Measurements from ENCODE around the gene TGFB2. TPM values are rescaled to one million over a fixed set of nuclear protein-coding genes. Genes with fewer than 3 reads are reported as not detected.

Gene TGFB2
- total and polyA plus RNA-seq, 2 experiments from 2014 or later = 0.31 to 1.4 TPM

GRCh38 chr1:218369688-218370511 is 24.8 kb downstream of the TGFB2 start:
- Histone ChIP-seq H3K36me3 (ENCODE audit: insufficient read depth) (no peaks in the 10 kb centered on the region), H3K4me3 (no peak overlapping the region), H3K27ac (ENCODE audit: low read depth) (no peak overlapping the region), H3K4me1 (ENCODE audit: insufficient read depth) (no peaks in the 10 kb centered on the region), H3F3A (replicated peaks; ENCODE audit: low read depth) (no peaks in the 10 kb centered on the region), H2AFZ (no peak overlapping the region), H3K79me2 (replicated peaks; ENCODE audit: insufficient read depth) (no peaks in the 10 kb centered on the region), H4K20me1 (replicated peaks; ENCODE audit: insufficient read depth) (no peaks in the 10 kb centered on the region), H3K27me3 (ENCODE audit: insufficient read depth) (no peaks in the 10 kb centered on the region), H3K4me2 (no peak overlapping the region), H3K9me2 (ENCODE audit: insufficient read depth) (0 out of 2 replicates have a peak, but pooled peaks cover 2% of the 10 kb centered on the region)
- Mint-ChIP-seq H3K4me3 (no peak overlapping the region), H3K36me3 (ENCODE audit: low read depth) (no peaks in the 10 kb centered on the region), H3K9me3 (no peaks in the 10 kb centered on the region), H3K27me3 (ENCODE audit: insufficient read depth, low read depth, poor library complexity) (peaks cover 2% of the 10 kb centered on the region), H3K4me1 (peaks cover 6% of the 10 kb centered on the region; the same call in 1 of the 3 replicates), H3K27ac (0 out of 2 replicates have a peak overlapping the region, but pooled peaks have one; percentile 67)
- TF ChIP-seq ZNF331 (CRISPR knock-in tag; IDR thresholded peaks at IDR 0.05; ENCODE audit: low read depth) (no peak), EZH2phosphoT487 (IDR thresholded peaks at IDR 0.05; ENCODE audit: unreplicated experiment) (no peak)
- DNase-seq (ENCODE audit: low spot score) (no peak), ATAC-seq (no peak)

GRCh38 chr1:218371927-218372672 is 27.0 kb downstream of the TGFB2 start:
- ATAC-seq (no peak), DNase-seq (ENCODE audit: low spot score) (no peak)
- no peak overlapping the region for H3K27ac ChIP-seq (ENCODE audit: low read depth)
- 0 out of 2 replicates have a peak, but pooled peaks cover 2% of the 10 kb centered on the region for H3K9me2 ChIP-seq (ENCODE audit: insufficient read depth)
- H3K79me2 ChIP-seq (replicated peaks; ENCODE audit: insufficient read depth) = no peaks in the 10 kb centered on the region
- no peak overlapping the region for H2AFZ ChIP-seq
- no peak overlapping the region for H3K4me3 ChIP-seq
- H4K20me1 ChIP-seq (replicated peaks; ENCODE audit: insufficient read depth) = no peaks in the 10 kb centered on the region
- no peaks in the 10 kb centered on the region for H3K27me3 ChIP-seq (ENCODE audit: insufficient read depth)
- H3F3A ChIP-seq (replicated peaks; ENCODE audit: low read depth) = no peaks in the 10 kb centered on the region
- no peaks in the 10 kb centered on the region for H3K4me1 ChIP-seq (ENCODE audit: insufficient read depth)
- no peaks in the 10 kb centered on the region for H3K36me3 ChIP-seq (ENCODE audit: insufficient read depth)
- H3K4me3 Mint-ChIP-seq = no peak overlapping the region
- no peak overlapping the region for H3K27ac Mint-ChIP-seq
- H3K36me3 Mint-ChIP-seq (ENCODE audit: low read depth) = no peaks in the 10 kb centered on the region
- no peaks in the 10 kb centered on the region for H3K9me3 Mint-ChIP-seq
- peaks cover 2% of the 10 kb centered on the region for H3K27me3 Mint-ChIP-seq (ENCODE audit: insufficient read depth, low read depth, poor library complexity)
- H3K4me2 ChIP-seq = no peak overlapping the region
- H3K4me1 Mint-ChIP-seq = no peaks in the 10 kb centered on the region
- TF ChIP-seq, protein P1, sequence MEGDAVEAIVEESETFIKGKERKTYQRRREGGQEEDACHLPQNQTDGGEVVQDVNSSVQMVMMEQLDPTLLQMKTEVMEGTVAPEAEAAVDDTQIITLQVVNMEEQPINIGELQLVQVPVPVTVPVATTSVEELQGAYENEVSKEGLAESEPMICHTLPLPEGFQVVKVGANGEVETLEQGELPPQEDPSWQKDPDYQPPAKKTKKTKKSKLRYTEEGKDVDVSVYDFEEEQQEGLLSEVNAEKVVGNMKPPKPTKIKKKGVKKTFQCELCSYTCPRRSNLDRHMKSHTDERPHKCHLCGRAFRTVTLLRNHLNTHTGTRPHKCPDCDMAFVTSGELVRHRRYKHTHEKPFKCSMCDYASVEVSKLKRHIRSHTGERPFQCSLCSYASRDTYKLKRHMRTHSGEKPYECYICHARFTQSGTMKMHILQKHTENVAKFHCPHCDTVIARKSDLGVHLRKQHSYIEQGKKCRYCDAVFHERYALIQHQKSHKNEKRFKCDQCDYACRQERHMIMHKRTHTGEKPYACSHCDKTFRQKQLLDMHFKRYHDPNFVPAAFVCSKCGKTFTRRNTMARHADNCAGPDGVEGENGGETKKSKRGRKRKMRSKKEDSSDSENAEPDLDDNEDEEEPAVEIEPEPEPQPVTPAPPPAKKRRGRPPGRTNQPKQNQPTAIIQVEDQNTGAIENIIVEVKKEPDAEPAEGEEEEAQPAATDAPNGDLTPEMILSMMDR (conservative IDR thresholded peaks at IDR 0.05; ENCODE audit: low read depth in 2 of 2) = no peak
- TF ChIP-seq ZNF331 (CRISPR knock-in tag; IDR thresholded peaks at IDR 0.05; ENCODE audit: low read depth) (no peak), ZNF114 (CRISPR knock-in tag; IDR thresholded peaks at IDR 0.05) (no peak), JUNB (IDR thresholded peaks at IDR 0.05; ENCODE audit: unreplicated experiment) (no peak), ETS1 (IDR thresholded peaks at IDR 0.05) (no peak), EZH2phosphoT487 (IDR thresholded peaks at IDR 0.05; ENCODE audit: unreplicated experiment) (no peak), EZH2 (IDR thresholded peaks at IDR 0.05; ENCODE audit: low read depth, unreplicated experiment) (no peak), ZNF462 (CRISPR knock-in tag; IDR thresholded peaks at IDR 0.05) (no peak)

Data from GM23338 (cell line).